Mucosa of gallbladder (tissue), 1 donor: ENCODE results near the gene MAP3K12. TPM values are rescaled to one million over a fixed set of nuclear protein-coding genes. Genes with fewer than 3 reads are reported as not detected.
"Not testable (repeated sequence)": the region's sequence is repeated elsewhere in the genome, so short reads cannot be mapped to it uniquely, and the experiment has no call there.

Experiments used
- DNase-seq: peaks from one replicate; pipeline ENCODE4 v3.0.0-alpha.2; 2020; ENCODE audit warnings: low spot score
- total RNA-seq: library from RNA; stranded (reverse); gene quantifications from one replicate; pipeline ENCODE4 v1.2.1, GENCODE V29; 2021
- donor health status: DM: no; HTN: no; CAD: no.

Gene MAP3K12
- 29.2 TPM for total RNA-seq

GRCh38 chr12:53499266-53500141 is at the start of gene MAP3K12:
TSS of gene MAP3K12 (minus strand) at chr12:53499458. CDS start at chr12:53487391, 12,067 bp downstream.
- DNase-seq, result peak; percentile 49

GRCh38 chr12:53548354-53548753 is 49.1 kb upstream of the MAP3K12 start:
- DNase-seq, result not testable (repeated sequence)

- DNase-seq, result peak; percentile 57
Measured at GRCh38 chr12:53543539-53543938, 44.3 kb upstream of the MAP3K12 start.

GRCh38 chr12:53539526-53539925 is 40.3 kb upstream of the MAP3K12 start:
- DNase-seq, result no peak

GRCh38 chr12:53538209-53538689 is 39.0 kb upstream of the MAP3K12 start:
- peak; percentile 42 for DNase-seq

- no peak for DNase-seq
Measured at GRCh38 chr12:53536962-53537361, 37.7 kb upstream of the MAP3K12 start.

- DNase-seq, result no peak
Measured at GRCh38 chr12:53533471-53533870, 34.2 kb upstream of the MAP3K12 start.

GRCh38 chr12:53532524-53533445 is 33.5 kb upstream of the MAP3K12 start:
- no peak for DNase-seq

- no peak for DNase-seq
Measured at GRCh38 chr12:53532021-53532420, 32.8 kb upstream of the MAP3K12 start.

GRCh38 chr12:53530920-53531319 is 31.7 kb upstream of the MAP3K12 start:
- no peak for DNase-seq

GRCh38 chr12:53530061-53530460 is 30.8 kb upstream of the MAP3K12 start:
- no peak for DNase-seq

- no peak for DNase-seq
Measured at GRCh38 chr12:53524476-53524875, 25.2 kb upstream of the MAP3K12 start.

GRCh38 chr12:53523131-53523530 is 23.9 kb upstream of the MAP3K12 start:
- DNase-seq, result no peak

- DNase-seq, result no peak
Measured at GRCh38 chr12:53518381-53518780, 19.1 kb upstream of the MAP3K12 start.

- no peak for DNase-seq
Measured at GRCh38 chr12:53516758-53517455, 17.6 kb upstream of the MAP3K12 start.

GRCh38 chr12:53515291-53515680 is 16.0 kb upstream of the MAP3K12 start:
- no peak for DNase-seq

- DNase-seq, result no peak
Measured at GRCh38 chr12:53514628-53515290, 15.5 kb upstream of the MAP3K12 start.

- no peak for DNase-seq
Measured at GRCh38 chr12:53513712-53514410, 14.6 kb upstream of the MAP3K12 start.

- no peak for DNase-seq
Measured at GRCh38 chr12:53510181-53510812, 11.0 kb upstream of the MAP3K12 start.
